HG03457 (cell line): ENCODE results near the gene AJAP1.

Experiments
- ATAC-seq: cut with Tn5 transposase; IDR thresholded peaks from one replicate; pipeline ENCODE4 v1.9.1; 2021; ENCODE audit warnings: moderate number of reproducible peaks; ENCODE audit not compliant: unreplicated experiment

AJAP1 gene

DNA sequence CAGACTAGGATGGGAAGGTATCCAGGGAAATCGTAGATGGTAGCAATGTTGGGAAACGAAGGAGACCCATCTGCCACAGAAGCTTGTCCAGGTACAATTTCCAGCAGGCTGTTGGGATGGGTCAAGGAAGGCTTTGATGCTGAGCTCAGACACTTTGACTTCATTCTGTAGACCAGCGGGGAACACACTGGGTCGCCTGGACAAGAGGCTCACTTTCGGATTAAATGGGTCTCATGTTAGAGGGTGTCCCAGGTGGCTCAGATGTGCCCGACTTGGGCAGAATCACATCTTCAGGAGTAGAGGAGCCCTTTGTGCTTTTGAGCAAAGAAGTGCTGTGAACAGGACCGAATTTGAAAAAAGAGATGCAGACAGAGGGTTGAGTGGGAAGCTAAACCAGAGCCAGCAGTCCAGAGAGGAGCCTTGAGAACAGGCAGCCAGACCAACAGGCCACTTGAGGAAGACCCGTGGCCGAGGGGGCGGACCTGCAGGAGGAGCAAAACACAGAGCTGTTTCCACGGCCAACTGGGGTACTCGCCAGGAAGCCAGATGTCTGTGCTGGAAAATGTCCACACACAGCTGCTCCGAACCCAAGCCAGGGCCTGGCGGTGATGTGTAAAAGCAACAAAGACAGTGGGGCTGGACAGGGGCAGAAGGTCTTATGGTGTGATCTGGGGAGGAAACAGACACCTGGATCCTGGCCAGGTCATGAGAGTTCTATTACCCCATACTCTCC, 146.9 kb downstream of the AJAP1 start:
- no peak for ATAC-seq

DNA sequence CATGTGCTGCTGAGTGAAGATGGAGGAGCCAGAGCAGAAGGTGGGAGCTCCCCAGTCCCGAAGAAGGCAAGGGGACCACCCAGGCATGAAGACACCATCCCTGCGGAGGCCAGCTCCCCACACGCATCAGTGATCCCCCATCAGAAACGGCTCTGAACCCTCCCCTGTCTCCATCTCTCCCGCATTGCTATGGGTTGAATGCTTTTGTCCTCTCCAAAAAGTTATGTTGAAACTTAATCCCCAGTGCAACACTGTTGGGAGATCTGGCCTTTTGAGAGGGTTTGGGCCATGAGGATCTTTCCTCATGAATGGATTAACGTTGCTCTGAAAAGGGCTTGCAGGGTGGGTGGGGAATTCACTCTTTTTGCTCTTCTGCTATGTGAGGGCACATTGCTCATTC, 147.6 kb downstream of the AJAP1 start:
- ATAC-seq = no peak

DNA sequence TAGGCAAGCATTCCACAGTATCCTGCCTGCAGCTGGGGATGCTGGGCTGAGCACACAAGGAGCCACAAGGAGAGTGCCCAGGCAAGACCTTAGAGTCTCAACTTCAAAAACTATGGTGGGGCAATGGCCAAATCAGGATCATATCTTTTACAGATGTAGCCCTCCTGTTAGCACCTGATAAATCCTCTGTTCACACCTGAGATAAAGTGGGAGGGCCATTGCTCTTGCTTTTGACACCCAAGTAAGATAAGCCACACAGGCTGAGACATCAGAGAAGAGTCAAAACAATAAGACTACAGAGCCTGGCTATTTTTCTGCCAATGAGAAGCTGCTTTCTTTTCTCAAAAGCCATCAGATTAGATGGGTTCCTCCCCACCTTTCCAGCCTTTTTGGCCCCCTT, 148.9 kb downstream of the AJAP1 start:
- ATAC-seq = no peak

DNA sequence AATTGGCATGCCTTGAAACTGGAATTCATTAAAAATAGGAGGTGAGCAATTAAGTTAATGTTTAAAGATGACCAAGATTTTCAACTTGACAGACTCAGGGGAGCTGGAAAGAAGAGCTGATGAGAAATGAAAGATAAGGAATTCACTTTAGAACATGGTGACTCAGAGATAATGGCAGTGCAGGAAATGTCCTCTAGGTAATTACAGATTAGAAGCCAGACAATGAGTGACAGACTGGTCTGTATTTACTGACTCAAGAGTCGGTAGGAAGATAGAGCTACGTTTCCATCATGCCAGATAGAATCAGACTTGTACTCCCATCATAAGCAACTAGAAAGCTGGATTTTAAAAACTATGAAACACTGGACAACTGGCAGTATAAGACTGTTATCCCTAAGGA, 151.6 kb downstream of the AJAP1 start:
- no peak for ATAC-seq

DNA sequence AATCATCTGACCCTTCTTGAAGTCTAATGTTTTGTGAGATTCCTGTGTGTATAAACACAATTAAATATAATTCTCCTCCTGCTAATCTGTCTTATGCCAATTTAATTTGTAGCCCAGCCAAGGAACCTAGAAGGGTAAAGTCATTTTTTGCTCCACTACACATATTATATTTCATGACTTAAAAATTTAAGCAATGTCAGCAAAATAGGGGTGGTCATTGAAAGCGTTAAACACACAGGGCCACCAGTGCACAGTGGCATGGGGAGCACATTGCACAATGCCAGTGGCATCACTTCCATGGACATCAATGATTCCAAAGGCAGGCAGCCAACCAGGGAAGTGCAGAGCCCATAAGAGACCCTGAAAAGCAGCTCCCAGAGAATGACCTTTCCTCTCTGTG, 166.1 kb downstream of the AJAP1 start:
- no peak for ATAC-seq

DNA sequence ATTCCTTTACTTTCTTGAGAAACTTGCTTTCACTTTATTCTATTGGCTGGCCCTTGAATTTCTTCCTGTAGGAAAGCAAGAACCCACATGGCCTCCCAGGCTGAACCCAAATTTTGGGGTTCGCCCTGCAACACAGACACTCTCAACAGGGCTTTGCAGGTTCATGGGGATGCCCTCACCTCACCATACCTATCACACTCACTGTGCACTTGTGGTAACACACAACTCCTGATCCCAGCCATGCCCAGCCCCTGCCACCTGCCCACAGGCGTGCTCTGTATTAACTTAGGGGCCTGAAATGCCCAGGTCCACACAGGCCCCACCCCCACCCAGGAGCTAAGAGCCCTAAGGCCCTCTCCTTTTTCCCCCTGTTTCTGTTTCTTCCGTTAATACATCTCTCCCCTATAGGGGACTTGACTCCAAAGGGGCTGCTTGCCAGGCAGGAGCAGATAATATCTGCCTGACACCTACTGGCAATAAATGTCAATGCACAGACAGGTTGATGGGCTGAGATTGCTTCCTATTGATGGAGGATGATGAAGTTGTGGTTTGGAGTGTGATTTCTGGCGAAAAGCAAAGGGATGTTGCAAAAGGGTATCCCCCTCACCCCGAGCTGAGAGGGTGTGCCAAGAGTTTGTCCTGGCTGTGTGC, 171.5 kb downstream of the AJAP1 start:
- ATAC-seq = no peak

DNA sequence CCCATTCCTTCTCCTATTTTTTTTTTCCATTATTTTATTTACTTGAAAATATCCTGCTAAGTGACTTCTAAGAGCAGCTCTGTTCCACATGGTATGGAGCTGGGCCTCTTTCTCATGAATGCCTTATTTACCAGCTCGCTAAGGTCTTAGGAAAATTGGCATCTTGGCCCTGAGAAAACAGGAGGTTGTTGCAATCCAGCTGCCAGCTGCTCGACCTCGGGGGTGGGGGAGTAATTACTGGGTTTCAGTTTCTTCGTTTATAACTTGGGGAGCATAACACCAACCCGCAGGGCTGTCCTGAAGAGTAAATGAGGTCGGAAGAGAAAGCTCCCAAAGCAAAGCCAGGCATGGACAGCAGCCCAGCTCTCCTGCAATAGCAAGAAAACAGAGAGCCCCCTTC, 176.3 kb downstream of the AJAP1 start:
- no peak for ATAC-seq

DNA sequence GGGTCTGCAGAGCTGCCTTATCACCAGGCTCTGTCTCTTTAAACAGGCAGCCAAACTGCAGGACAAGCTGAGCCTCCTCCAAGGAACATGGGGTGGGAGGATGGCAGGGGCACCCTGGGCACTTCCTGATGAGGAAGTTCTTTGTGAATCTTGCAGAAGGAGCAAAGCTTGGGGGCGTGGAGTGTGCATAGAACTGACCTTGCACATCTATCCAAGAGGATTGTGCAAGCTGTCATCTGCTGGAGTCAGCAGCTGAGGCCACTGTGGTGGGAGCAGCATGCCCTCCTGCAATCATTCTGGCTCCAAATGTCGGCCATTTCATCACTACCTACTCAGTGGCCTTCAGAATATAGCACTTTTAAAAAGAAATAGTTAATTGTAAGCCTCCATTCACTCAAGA, 182.2 kb downstream of the AJAP1 start:
- no peak for ATAC-seq

DNA sequence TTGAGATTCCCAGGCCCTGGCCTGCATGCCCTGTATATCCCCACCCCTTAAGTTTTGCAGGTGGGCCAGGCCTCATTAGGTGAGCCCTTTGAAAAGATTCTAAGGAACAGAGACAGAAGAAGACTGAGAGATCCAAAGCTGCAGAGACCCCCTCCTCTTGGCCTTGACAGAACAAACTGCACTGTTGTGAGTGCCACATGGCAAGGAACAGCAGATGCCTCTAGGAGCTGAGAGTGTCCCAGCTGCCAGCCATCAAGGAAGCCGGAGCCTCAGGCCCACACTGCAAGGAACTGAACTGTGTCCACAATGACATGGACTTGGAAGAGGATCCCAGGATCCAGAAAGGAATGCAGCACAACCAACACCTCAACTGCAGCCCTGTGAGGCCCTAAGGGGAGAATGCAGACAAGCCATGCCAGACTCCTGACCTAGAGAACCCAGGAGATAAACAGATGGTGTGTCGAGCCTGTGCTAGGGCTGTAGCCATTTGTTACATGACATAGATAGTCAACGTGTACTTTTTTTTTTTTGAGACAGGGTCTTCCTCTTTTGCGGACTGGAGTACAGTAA, 182.7 kb downstream of the AJAP1 start:
- no peak for ATAC-seq

DNA sequence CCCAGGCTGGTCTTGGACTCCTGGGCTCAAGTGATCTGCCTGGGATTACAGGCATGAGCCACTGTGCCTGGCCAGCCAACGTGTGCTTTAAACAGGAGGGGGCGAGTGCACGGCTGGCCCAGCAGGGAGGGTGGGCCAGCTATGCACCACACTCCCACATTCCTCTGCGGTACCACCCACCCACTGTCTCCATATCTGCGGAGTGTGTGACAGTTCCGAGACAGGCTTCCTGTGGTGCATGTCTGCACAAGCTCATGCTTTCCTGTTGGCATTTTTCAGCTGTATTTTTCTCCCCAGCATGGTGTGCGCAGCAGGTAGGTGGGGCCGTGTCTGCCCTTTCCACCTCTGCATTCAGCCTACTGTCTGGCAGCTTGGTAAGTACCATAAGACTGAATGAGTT, 183.3 kb downstream of the AJAP1 start:
- ATAC-seq = no peak

DNA sequence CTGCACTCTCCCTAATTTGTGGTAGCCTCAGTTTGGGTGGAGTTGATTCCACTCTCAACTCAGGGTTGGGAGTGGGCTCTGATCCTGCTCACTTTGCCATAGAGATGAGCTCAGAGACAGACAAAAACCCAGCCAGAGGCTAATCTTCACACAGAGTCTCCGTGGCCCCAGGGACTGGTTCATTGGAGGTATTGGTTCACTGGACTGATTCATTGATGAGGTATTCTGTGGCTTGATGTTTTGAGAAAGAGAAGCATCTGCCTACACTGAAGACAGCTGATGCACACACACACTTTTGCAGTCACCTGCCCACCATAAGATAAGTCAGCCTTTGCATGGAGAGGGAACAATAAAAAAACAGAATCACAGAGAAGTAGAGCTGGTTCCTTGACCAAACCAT, 183.8 kb downstream of the AJAP1 start:
- ATAC-seq = no peak
